ENCODE measurements around the gene MYO1E. TPM values are rescaled to one million over a fixed set of nuclear protein-coding genes. Genes with fewer than 3 reads are reported as not detected.
A peak's percentile ranks its signal among the peaks of the same experiment; 100 is the strongest.

The MYO1E gene
- total RNA-seq, 1 experiment from 2014 or later: 122 TPM

DNA sequence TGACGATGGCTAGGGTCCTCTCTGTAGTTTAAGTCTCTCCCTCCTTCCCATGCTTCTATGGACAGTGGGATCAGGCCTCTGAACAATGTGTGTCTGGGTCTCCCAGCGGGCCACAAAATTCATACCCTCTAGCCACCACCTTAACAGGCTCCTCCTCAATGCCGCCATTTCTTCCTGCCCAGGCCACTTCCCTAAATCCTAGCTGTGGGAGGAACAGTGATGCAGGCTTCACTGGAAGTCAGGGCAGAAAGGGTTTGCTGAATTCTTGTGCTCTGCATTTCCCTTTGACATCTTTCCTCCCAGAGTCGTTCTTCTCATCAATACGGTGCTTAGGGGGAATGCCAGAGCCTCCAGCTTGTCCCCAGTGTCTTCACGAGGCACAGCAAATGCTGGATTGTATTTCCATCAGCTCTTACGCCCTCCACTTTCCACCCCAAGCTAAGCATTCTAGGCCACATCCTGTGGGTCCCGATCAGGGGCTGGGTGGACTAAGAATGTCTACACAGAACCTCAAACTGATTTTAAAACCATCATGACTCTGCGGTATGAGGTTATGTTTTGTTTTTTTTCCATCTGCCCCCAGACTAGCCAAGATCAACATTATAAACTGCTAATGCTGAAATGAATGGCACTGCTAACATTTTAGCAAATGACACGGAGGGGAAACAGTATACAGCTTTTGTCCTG is 177.9 kb downstream of the MYO1E start:
- Histone ChIP-seq H3K4me3 (no peak overlapping the region), H3K27me3 (replicated peaks) (no peaks in the 10 kb centered on the region), H3K4me1 (replicated peaks) (peaks cover 37% of the 10 kb centered on the region), H3K9me3 (replicated peaks) (no peaks in the 10 kb centered on the region), H3K36me3 (peaks cover 58% of the 10 kb centered on the region), H3K27ac (no peak overlapping the region)
- no peak for DNase-seq (ENCODE audit: low read depth in 1 of 2, low spot score in 2 of 2)

DNA sequence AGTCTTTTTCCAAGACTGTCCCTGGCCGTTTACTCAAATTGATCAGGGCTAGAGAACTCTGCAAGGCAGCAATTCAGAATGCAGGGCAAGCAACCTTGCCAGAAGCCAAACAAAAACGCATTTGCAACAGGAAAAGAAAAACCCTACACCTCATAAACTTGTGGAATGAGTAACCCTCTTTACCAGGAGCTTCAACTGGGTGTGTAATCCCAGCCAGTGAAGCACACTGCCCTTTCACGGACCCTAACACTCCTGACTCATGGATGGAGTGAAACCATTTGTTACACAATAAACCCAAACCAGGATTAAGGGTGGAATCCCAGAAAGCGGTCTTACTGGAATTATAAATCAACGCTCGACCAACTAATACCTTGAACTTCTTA is 180.8 kb downstream of the MYO1E start:
- Histone ChIP-seq H3K27me3 (replicated peaks) (no peaks in the 10 kb centered on the region), H3K36me3 (peaks cover 62% of the 10 kb centered on the region), H3K4me1 (replicated peaks) (peaks cover 50% of the 10 kb centered on the region), H3K9me3 (replicated peaks) (no peaks in the 10 kb centered on the region), H3K4me3 (no peak overlapping the region), H3K27ac (peak overlapping the region; percentile 99)
- DNase-seq (ENCODE audit: low read depth in 1 of 2, low spot score in 2 of 2): peak; percentile 85 to 87

DNA sequence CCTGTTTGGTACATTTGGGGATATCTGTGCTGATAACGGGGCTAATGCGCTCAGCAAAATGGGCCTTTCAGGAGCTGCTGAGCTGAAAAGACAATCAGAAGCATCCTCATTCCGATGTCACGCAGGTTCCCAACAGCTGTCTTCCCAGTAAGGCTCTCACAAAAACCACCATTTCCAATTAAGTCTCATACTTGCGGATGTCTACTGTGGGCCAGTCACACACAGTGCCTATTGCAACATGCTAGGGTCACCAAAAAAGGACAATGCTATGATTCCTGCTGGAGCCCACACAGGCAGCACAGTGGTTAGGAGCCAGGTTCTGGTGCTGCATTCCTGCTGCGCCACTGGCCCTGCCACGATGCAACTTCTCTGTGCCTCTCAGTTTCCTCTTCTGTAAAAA is 182.4 kb downstream of the MYO1E start:
- H3K27me3 ChIP-seq (replicated peaks): no peaks in the 10 kb centered on the region
- peaks cover 59% of the 10 kb centered on the region for H3K36me3 ChIP-seq
- H3K4me3 ChIP-seq: no peak overlapping the region
- peak overlapping the region; percentile 99 for H3K27ac ChIP-seq
- H3K9me3 ChIP-seq (replicated peaks): no peaks in the 10 kb centered on the region
- peak; percentile 89 to 90 for DNase-seq (ENCODE audit: low read depth in 1 of 2, low spot score in 2 of 2)
- H3K4me1 ChIP-seq (replicated peaks): peaks cover 50% of the 10 kb centered on the region

DNA sequence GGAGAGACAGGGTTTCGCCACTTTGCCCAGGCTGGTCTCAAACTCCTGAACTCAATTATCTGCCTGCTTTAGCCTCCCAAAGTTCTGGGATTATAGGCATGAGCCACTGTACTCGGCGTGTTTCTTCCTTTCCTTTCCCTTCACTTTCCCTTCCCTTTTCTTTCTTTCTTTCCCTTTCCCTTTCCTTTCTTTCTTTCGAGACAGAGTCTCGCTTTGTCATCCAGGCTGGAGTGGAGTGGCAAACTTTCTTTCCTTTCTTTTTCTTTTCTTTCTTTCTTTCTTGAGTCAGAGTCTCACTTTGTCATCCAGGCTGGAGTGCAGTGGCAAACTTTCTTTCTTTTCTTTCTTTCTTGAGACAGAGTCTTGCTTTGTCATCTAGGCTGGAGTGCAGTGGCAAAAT is 183.4 kb downstream of the MYO1E start:
- Histone ChIP-seq H3K27me3 (replicated peaks) (no peaks in the 10 kb centered on the region), H3K9me3 (replicated peaks) (no peaks in the 10 kb centered on the region), H3K4me1 (replicated peaks) (peaks cover 50% of the 10 kb centered on the region), H3K4me3 (no peak overlapping the region), H3K27ac (peak overlapping the region; percentile 99), H3K36me3 (peaks cover 59% of the 10 kb centered on the region)
- peak in 1 of 2 experiments; percentile 28 for DNase-seq (ENCODE audit: low read depth in 1 of 2, low spot score in 2 of 2)

DNA sequence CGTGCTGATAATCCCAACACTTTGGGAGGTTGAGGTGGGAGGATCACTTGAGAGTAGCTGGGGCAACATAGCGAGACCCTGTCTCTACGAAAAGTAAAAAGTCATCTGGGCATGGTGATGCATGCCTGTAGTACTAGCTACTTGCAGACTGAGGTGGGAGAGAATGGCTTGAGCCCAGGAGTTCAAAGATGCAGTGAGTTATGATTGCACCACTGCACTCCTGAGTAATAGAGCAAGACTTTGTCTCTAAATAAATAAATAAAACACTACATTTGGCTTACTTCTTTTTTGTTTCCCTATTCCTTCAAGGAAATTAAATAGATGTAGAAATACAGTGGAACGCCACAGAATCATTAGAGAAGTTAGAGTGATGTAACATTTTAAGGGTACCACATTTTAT is 186.2 kb downstream of the MYO1E start:
- Histone ChIP-seq H3K36me3 (peaks cover 69% of the 10 kb centered on the region), H3K27me3 (replicated peaks) (no peaks in the 10 kb centered on the region), H3K9me3 (replicated peaks) (peaks cover 13% of the 10 kb centered on the region), H3K4me3 (no peak overlapping the region), H3K4me1 (replicated peaks) (peaks cover 34% of the 10 kb centered on the region), H3K27ac (no peak overlapping the region)
- DNase-seq (ENCODE audit: low read depth in 1 of 2, low spot score in 2 of 2): no peak

DNA sequence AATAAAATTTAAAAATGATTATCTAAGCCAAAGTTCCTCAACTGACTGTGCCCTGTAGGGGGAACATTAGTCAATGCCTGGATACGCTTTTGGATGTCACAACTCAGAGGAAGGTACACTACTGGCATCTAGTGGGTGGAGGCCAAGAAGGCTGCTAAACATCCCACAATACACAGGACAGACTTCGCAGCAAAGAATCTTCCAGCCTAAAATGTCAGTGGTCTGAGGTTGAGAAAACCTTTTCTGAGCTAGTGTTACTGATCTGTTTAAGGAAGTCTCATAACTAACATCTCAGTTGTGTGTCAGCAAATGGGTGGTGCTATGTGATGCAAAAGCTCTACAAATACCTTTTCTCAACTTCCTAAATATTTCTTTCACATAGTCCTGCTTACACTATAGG is 186.9 kb downstream of the MYO1E start:
- Histone ChIP-seq H3K4me1 (replicated peaks) (peaks cover 30% of the 10 kb centered on the region), H3K27me3 (replicated peaks) (no peaks in the 10 kb centered on the region), H3K36me3 (peaks cover 75% of the 10 kb centered on the region), H3K27ac (no peak overlapping the region), H3K4me3 (no peak overlapping the region), H3K9me3 (replicated peaks) (peaks cover 16% of the 10 kb centered on the region)
- no peak for DNase-seq (ENCODE audit: low read depth in 1 of 2, low spot score in 2 of 2)

DNA sequence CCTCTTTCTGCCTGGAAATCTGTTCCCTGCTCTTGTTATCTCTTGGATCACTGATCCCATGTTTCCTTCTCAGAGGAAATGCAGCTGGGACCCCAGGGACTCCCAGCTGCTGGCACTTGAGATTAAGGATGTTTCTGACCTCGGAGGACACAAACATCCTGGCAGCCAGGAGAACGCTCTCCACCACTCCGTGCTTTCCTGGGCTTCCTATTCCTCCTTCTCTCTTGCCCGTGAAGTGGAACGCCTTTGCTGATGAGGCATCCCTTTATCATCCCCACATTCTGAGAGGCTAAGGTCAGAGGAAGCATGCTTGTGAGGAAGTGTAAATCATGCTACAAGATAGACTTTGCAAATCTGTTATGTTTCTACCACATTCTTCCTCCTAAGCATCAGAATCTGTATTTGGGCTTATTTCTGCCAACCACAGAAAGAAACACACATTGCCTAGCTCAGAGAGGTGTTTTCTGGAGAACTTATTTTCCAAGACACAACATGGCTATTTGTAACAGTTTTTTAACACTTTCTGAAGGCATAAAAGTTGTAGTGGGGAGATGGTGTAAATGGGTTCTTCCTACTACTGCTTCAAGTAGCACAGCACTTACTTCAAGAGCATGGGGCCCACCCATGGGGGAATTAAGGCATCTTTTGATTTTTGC is 191.6 kb downstream of the MYO1E start:
- no peak overlapping the region for H3K27ac ChIP-seq
- DNase-seq (ENCODE audit: low read depth in 1 of 2, low spot score in 2 of 2): no peak
- peaks cover 82% of the 10 kb centered on the region for H3K36me3 ChIP-seq
- peaks cover 15% of the 10 kb centered on the region for H3K4me1 ChIP-seq (replicated peaks)
- peaks cover 16% of the 10 kb centered on the region for H3K9me3 ChIP-seq (replicated peaks)
- no peaks in the 10 kb centered on the region for H3K27me3 ChIP-seq (replicated peaks)
- no peak overlapping the region for H3K4me3 ChIP-seq

DNA sequence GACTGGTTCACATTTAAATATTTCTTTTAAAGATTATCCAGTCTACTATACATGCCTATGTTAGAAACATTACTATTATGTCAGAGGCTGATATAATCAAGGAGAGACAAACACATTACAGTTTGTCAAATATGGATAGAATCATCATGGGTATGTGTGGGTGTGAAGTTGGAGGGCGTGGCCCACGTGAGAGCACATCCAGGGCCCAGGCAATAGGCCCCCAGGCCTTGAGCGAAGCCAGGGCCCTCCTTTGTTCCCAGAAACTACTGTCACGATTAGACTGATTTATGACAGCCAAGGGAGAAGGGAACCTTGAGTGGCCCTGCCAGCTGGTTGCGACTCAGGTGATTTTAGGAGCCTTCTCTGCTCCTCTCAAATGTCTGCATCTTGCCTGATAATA is 193.0 kb downstream of the MYO1E start:
- H3K27me3 ChIP-seq (replicated peaks): no peaks in the 10 kb centered on the region
- no peak overlapping the region for H3K27ac ChIP-seq
- peaks cover 70% of the 10 kb centered on the region for H3K36me3 ChIP-seq
- H3K4me3 ChIP-seq: no peak overlapping the region
- no peak for DNase-seq (ENCODE audit: low read depth in 1 of 2, low spot score in 2 of 2)
- H3K9me3 ChIP-seq (replicated peaks): peaks cover 16% of the 10 kb centered on the region
- peaks cover 28% of the 10 kb centered on the region for H3K4me1 ChIP-seq (replicated peaks)

DNA sequence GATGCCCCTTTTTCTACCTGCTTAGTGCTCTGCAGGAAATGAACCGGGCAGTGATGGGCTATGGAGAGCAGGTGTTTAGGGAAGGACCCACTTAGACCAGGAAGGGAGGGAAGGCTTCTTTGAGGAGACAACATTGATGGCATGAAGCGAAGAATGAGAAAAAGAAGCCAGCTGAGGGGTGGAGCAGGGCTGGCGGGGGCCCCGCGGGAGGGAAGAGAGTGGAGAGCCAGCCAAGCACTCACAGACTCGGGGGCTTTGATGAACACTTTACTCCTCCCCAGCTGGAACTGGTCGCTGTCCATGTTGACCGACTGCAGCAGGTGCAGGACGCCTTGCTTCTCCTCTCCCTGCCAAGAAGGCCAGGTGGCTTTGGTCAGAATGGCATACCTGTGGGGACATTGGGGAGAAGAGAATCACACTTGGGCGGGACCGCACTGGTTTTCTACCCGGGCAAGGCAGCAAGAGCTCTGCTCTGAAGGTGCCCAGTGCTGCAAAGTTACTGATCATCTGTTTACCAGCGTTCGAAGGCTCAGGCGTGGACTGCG is 194.4 kb downstream of the MYO1E start:
- no peak overlapping the region for H3K4me3 ChIP-seq
- H3K27ac ChIP-seq: no peak overlapping the region
- H3K4me1 ChIP-seq (replicated peaks): peaks cover 40% of the 10 kb centered on the region
- H3K9me3 ChIP-seq (replicated peaks): peaks cover 16% of the 10 kb centered on the region
- no peak for DNase-seq (ENCODE audit: low read depth in 1 of 2, low spot score in 2 of 2)
- peaks cover 58% of the 10 kb centered on the region for H3K36me3 ChIP-seq
- no peaks in the 10 kb centered on the region for H3K27me3 ChIP-seq (replicated peaks)

DNA sequence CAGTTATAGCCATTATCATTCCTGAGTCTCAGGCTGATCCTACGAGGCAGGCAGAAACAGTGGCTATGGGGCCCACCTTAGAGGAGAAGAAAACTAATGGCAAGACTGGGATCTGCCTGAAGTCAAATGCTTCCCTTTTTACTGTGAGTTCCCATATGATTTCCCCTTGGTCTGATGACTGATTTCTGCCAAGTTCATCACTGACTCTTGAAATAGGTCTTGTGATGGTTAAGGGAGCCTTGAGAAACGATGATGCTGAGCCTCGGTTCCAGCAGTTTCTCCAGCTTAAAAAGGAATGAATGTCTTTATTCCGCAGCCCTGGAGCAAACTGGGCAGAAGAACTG is 195.4 kb downstream of the MYO1E start:
- no peak overlapping the region for H3K4me3 ChIP-seq
- DNase-seq (ENCODE audit: low read depth in 1 of 2, low spot score in 2 of 2): no peak
- no peaks in the 10 kb centered on the region for H3K27me3 ChIP-seq (replicated peaks)
- peaks cover 10% of the 10 kb centered on the region for H3K9me3 ChIP-seq (replicated peaks)
- peaks cover 40% of the 10 kb centered on the region for H3K4me1 ChIP-seq (replicated peaks)
- H3K27ac ChIP-seq: no peak overlapping the region
- peaks cover 54% of the 10 kb centered on the region for H3K36me3 ChIP-seq

DNA sequence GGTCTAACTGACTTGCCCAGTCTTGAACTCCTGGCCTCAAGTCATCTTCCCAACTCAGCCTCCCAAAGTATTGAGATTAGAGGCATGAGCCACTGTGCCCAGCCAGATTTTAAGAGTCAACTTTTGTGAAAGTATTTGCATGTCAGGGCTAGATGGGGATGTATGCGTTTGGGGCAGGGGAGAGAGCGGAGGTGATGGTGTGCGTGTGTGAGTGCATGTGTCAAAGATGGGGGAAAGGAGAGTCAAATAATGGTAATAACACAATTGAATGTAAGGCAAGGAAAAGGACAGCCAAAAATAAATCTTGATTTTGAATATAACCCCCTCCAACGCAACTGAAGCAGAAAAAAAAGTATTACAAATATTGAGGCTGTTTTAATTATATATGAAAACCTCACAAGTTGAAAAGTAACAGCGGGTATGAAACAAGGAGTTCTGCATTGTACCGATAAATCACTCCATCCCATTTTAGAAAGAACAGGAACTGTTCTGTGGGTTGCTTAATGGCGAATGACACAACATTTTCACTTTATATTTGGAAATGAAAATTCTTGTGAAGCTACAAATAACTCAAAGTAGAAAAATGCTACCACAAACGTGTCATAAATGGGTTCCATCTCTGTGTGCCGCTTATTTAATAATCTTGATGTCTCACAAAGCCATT is 195.9 kb downstream of the MYO1E start:
- DNase-seq (ENCODE audit: low read depth in 1 of 2, low spot score in 2 of 2): no peak
- Histone ChIP-seq H3K4me3 (no peak overlapping the region), H3K27ac (peak overlapping the region; percentile 22; the same call in 1 of the 2 replicates), H3K4me1 (replicated peaks) (peaks cover 40% of the 10 kb centered on the region), H3K36me3 (peaks cover 54% of the 10 kb centered on the region), H3K27me3 (replicated peaks) (no peaks in the 10 kb centered on the region), H3K9me3 (replicated peaks) (peaks cover 7% of the 10 kb centered on the region)

DNA sequence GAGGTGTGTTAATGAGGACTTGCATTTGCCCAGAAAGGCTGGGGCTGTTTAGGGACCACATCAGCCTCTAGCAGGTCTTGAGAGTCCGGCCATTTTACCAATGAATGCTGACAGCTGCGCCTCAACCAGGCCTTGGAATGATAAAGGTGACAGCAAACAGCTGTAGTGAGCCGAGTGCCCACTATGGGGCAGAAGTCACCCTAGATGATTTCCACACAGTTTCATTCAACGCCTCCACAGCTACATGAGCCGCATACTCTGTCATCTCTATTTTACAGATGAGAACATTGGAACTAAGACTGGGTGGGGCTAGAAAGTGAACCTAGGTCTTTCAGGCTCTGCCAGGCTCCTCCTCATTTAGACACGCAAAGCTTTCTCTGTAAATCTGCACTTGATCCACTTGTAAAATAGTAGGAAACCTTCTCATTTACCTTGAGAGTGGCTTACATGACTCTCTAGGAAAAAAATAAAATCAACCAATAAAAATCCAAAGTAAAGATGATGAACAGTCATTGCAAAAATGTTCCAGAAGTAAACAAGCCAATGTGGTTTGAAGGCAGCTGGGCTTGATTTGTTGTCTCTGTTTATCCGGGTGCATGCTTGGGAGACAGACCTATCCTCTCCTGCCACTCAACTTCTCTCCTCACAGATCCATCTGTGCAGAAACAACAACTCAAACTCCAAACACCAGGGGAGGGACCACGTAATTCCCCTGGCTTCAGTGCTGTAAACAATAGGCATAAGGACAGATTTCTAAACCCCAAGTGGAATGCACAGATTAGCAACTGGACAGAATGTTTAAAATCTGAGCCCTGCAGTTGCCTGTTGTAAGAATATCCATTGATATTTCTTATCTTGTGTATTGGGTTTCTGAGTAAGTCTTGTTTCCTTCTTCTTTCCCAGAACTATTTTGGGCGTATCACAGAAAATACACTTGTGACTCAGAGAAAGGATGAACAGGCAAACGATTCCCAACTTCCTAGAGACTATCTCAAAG is 197.5 kb downstream of the MYO1E start:
- peak; percentile 83 to 93 for DNase-seq (ENCODE audit: low read depth in 1 of 2, low spot score in 2 of 2)
- peaks cover 58% of the 10 kb centered on the region for H3K36me3 ChIP-seq
- H3K4me3 ChIP-seq: no peak overlapping the region
- no peaks in the 10 kb centered on the region for H3K27me3 ChIP-seq (replicated peaks)
- H3K4me1 ChIP-seq (replicated peaks): peaks cover 45% of the 10 kb centered on the region
- no peaks in the 10 kb centered on the region for H3K9me3 ChIP-seq (replicated peaks)
- H3K27ac ChIP-seq: peak overlapping the region; percentile 83

DNA sequence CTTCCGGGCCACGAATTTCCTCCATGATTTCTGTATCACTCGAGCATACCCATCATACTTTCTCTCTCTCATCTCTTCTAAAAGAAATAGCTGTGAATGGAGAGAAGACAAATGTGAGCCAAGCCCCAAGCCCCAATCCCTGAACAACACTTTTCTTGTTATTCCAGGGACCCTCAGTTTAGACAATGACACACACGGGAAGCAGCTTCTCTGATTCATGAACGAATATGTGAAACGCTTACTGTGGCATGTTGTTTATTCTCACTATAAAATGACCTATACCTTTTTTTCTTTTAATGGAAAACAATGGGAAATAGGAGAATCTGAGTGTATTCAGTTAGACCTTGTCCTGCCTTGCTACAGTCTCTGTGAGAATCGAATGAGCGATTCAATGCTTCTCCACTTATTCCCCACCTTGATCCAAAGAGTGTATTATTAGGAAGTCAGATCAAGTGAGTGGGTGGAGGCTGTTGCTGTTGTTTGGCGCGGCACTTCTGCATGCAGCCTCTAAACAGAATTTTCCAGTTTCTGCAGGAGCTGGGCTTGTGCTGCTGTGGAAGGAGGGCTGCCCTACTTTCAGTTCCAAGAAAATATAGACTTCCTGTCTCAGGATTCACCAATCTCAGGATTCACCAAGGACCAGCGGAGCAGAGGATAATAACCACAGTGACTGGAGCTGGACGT is 198.4 kb downstream of the MYO1E start:
- no peak overlapping the region for H3K4me3 ChIP-seq
- DNase-seq (ENCODE audit: low read depth in 1 of 2, low spot score in 2 of 2): peak in 1 of 2 experiments; percentile 54
- no peaks in the 10 kb centered on the region for H3K27me3 ChIP-seq (replicated peaks)
- peaks cover 53% of the 10 kb centered on the region for H3K4me1 ChIP-seq (replicated peaks)
- H3K27ac ChIP-seq: peak overlapping the region; percentile 83
- H3K36me3 ChIP-seq: peaks cover 57% of the 10 kb centered on the region
- H3K9me3 ChIP-seq (replicated peaks): no peaks in the 10 kb centered on the region
